Upper lobe of left lung (tissue), 4 donors: ENCODE results near the gene ENOX1.

ENCODE experiments used
- CTCF ChIP-seq, 6 experiments: fragments of 450-650 bp in 4 of 6; fragments of 200-600 bp in 2 of 6; sonication (generic) in 2 of 6; IDR thresholded peaks; one replicate each; pipeline ENCODE4 v1.5.1; 2016 to 2019; ENCODE audit warnings: antibody characterized with exemption in 6 of 6
- EP300 ChIP-seq, 4 donors: sonication (generic); formaldehyde crosslinking; IDR thresholded peaks; one replicate each; pipeline ENCODE4 v1.5.1; 2017; ENCODE audit warnings: antibody characterized with exemption in 4 of 4, control low read depth in 2 of 4
- POLR2A ChIP-seq, 4 donors: fragments of 450-650 bp; IDR thresholded peaks; one replicate each; pipeline ENCODE4 v1.5.1; 2016 to 2017; ENCODE audit warnings: antibody characterized with exemption in 4 of 4, mild to moderate bottlenecking in 2 of 4
- POLR2AphosphoS5 ChIP-seq, 2 donors: sonication (generic); formaldehyde crosslinking; IDR thresholded peaks; one replicate each; pipeline ENCODE4 v1.5.1; 2017; ENCODE audit warnings: antibody characterized with exemption in 2 of 2

- TF ChIP-seq POLR2A (IDR thresholded peaks at IDR 0.05) (no peak), CTCF (IDR thresholded peaks at IDR 0.05) (no peak), POLR2AphosphoS5 (IDR thresholded peaks at IDR 0.05) (no peak), EP300 (IDR thresholded peaks at IDR 0.05) (no peak)
Measured at GRCh38 chr13:43675577-43675976, 111.2 kb downstream of the ENOX1 start.
